Suppressor macrophage treated with lipopolysaccharide for 1 hour (primary cell): ENCODE results near the gene UNC13A.

Source experiments
- DNase-seq, 3 donors: peaks; one replicate each; pipeline ENCODE4 v3.0.0-alpha.2; 2020 to 2022

Gene UNC13A

GRCh38 chr19:17687857-17688784 is at the start of gene UNC13A:
UNC13A (minus strand) TSS chr19:17688354; CDS start chr19:17688199, 155 bp downstream.
- DNase-seq, result peak; percentile 48 to 82 (median 56)

GRCh38 chr19:17737690-17738153 is 49.6 kb upstream of the UNC13A start:
- DNase-seq, result no peak

- DNase-seq, result no peak
Observed at GRCh38 chr19:17735410-17735809, 47.3 kb upstream of the UNC13A start.

GRCh38 chr19:17734146-17734545 is 46.0 kb upstream of the UNC13A start:
- DNase-seq, result no peak

GRCh38 chr19:17733127-17733526 is 45.0 kb upstream of the UNC13A start:
- no peak for DNase-seq

GRCh38 chr19:17727843-17728242 is 39.7 kb upstream of the UNC13A start:
- no peak for DNase-seq

GRCh38 chr19:17726964-17727773 is 39.0 kb upstream of the UNC13A start:
- no peak for DNase-seq

- DNase-seq, result no peak
Observed at GRCh38 chr19:17726136-17726741, 38.1 kb upstream of the UNC13A start.

GRCh38 chr19:17725422-17726078 is 37.4 kb upstream of the UNC13A start:
- DNase-seq, result no peak

- DNase-seq, result no peak
Observed at GRCh38 chr19:17724655-17725054, 36.5 kb upstream of the UNC13A start.

- no peak for DNase-seq
Observed at GRCh38 chr19:17722655-17723240, 34.6 kb upstream of the UNC13A start.

- DNase-seq, result peak; percentile 88 to 97 (median 95)
Observed at GRCh38 chr19:17721821-17722220, 33.7 kb upstream of the UNC13A start.

GRCh38 chr19:17721111-17721628 is 33.0 kb upstream of the UNC13A start:
- DNase-seq, result peak; percentile 51 to 72 (median 65)

GRCh38 chr19:17720440-17720839 is 32.3 kb upstream of the UNC13A start:
- DNase-seq, result peak in 2 of 3 donors; percentile 13 to 16

- peak in 1 of 3 donors; percentile 19 for DNase-seq
Observed at GRCh38 chr19:17719730-17720400, 31.7 kb upstream of the UNC13A start.

- peak; percentile 46 to 81 (median 65) for DNase-seq
Observed at GRCh38 chr19:17718947-17719711, 31.0 kb upstream of the UNC13A start, which contains the start of gene MAP1S. MAP1S (plus strand) TSS chr19:17719480; CDS start chr19:17719503, 23 bp downstream.

GRCh38 chr19:17718550-17718946 is 30.4 kb upstream of the UNC13A start:
- peak in 2 of 3 donors; percentile 30 to 56 for DNase-seq

GRCh38 chr19:17716309-17716929 is 28.3 kb upstream of the UNC13A start:
- no peak for DNase-seq

GRCh38 chr19:17711851-17712250 is 23.7 kb upstream of the UNC13A start:
- no peak for DNase-seq

GRCh38 chr19:17706750-17707181 is 18.6 kb upstream of the UNC13A start:
- DNase-seq, result peak in 1 of 3 donors; percentile 21
